HEK293 (cell line): ENCODE measurements around the gene DENND1A.

Source experiments
- CTCF ChIA-PET: fragments of 350-600 bp; formaldehyde crosslinking; extraction: SDS; loops from one replicate; lab custom pipeline; 2021; ENCODE audit warnings: antibody characterized with exemption; lab: Yijun Ruan, JAX
- POLR2A ChIA-PET: fragments of 300-600 bp; formaldehyde crosslinking; extraction: SDS; loops from one replicate; lab custom pipeline; 2020; ENCODE audit warnings: antibody characterized with exemption, inconsistent platforms; lab: Yijun Ruan, JAX
- H3K27ac ChIP-seq: fragments of 200-500 bp; sonication (Bioruptor generic); 2 replicates; pipeline ENCODE4 v1.5.1; 2014; ENCODE audit warnings: low read depth, low read length, control low read depth, inconsistent platforms; ENCODE audit errors: extremely low read depth
- H3K36me3 ChIP-seq, 2 experiments: fragments of 200-500 bp in 1 of 2; sonication (Bioruptor generic) in 1 of 2; 1 replicate in 1 of 2; 2 replicates in 1 of 2; pipeline ENCODE4 v1.5.1; 2014 to 2017; ENCODE audit warnings: inconsistent platforms in 2 of 2, low read length in 2 of 2; ENCODE audit not compliant: control insufficient read depth in 2 of 2, insufficient read depth in 1 of 2
- H3K4me1 ChIP-seq: fragments of 200-500 bp; sonication (Bioruptor generic); 2 replicates; pipeline ENCODE4 v1.5.1; 2014; ENCODE audit warnings: mild to moderate bottlenecking, low read length, inconsistent platforms; ENCODE audit not compliant: control insufficient read depth, insufficient read depth
- H3K4me3 ChIP-seq: 2 replicates; pipeline ENCODE4 v1.5.1; 2011; ENCODE audit warnings: low read depth, mild to moderate bottlenecking, control low read depth, low read length, moderate library complexity
- H3K9me3 ChIP-seq: fragments of 200-500 bp; sonication (Bioruptor generic); 2 replicates; pipeline ENCODE4 v1.5.1; 2014; ENCODE audit warnings: low read depth, low read length, inconsistent platforms; ENCODE audit not compliant: control insufficient read depth, insufficient read depth
- KLF10 ChIP-seq: fragments of 450-650 bp; IDR thresholded peaks from 2 replicates; pipeline ENCODE4 v1.5.1; 2018; ENCODE audit warnings: missing biosample characterization, mild to moderate bottlenecking, missing genetic modification characterization
- KLF8 ChIP-seq: fragments of 450-650 bp; formaldehyde crosslinking; IDR thresholded peaks from 2 replicates; pipeline ENCODE4 v1.5.1; 2016; ENCODE audit warnings: missing biosample characterization, missing genetic modification characterization
- MYNN ChIP-seq: fragments of 450-650 bp; formaldehyde crosslinking; IDR thresholded peaks from 2 replicates; pipeline ENCODE4 v1.5.1; 2016; ENCODE audit warnings: missing biosample characterization, missing genetic modification characterization, borderline replicate concordance
- SCRT1 ChIP-seq: fragments of 450-650 bp; formaldehyde crosslinking; IDR thresholded peaks from 2 replicates; pipeline ENCODE4 v1.5.1; 2016; ENCODE audit warnings: missing biosample characterization, missing genetic modification characterization, borderline replicate concordance
- ZFP37 ChIP-seq: fragments of 450-650 bp; formaldehyde crosslinking; IDR thresholded peaks from 2 replicates; pipeline ENCODE4 v1.5.1; 2016; ENCODE audit warnings: missing biosample characterization, missing genetic modification characterization
- ZNF10 ChIP-seq: fragments of 450-650 bp; formaldehyde crosslinking; IDR thresholded peaks from 2 replicates; pipeline ENCODE4 v1.5.1; 2017; ENCODE audit warnings: missing biosample characterization, missing genetic modification characterization
- ZNF140 ChIP-seq: fragments of 450-650 bp; formaldehyde crosslinking; IDR thresholded peaks from 2 replicates; pipeline ENCODE4 v1.5.1; 2016; ENCODE audit warnings: missing biosample characterization, missing genetic modification characterization
- ZNF175 ChIP-seq: fragments of 450-650 bp; formaldehyde crosslinking; IDR thresholded peaks from 2 replicates; pipeline ENCODE4 v1.5.1; 2016; ENCODE audit warnings: missing biosample characterization, missing genetic modification characterization
- ZNF274 ChIP-seq, 2 experiments: fragments of 200-500 bp in 1 of 2; fragments of 450-650 bp in 1 of 2; sonication (Bioruptor generic) in 1 of 2; formaldehyde crosslinking in 1 of 2; IDR thresholded peaks; 2 replicates each; pipeline versions ENCODE4 v1.5.1 to v1.6.1; 2014 to 2016; ENCODE audit warnings: borderline replicate concordance in 1 of 2, inconsistent platforms in 1 of 2, low read length in 1 of 2, missing biosample characterization in 1 of 2, missing genetic modification characterization in 1 of 2
- ZNF302 ChIP-seq: fragments of 450-650 bp; formaldehyde crosslinking; IDR thresholded peaks from 2 replicates; pipeline ENCODE4 v1.5.1; 2016; ENCODE audit warnings: missing biosample characterization, missing genetic modification characterization, low read depth
- ZNF37A ChIP-seq: fragments of 450-650 bp; IDR thresholded peaks from 2 replicates; pipeline ENCODE4 v1.5.1; 2018; ENCODE audit warnings: missing biosample characterization, missing genetic modification characterization
- ZNF391 ChIP-seq: fragments of 450-650 bp; formaldehyde crosslinking; IDR thresholded peaks from 2 replicates; pipeline ENCODE4 v1.5.1; 2016; ENCODE audit warnings: low read depth, missing biosample characterization, missing genetic modification characterization, borderline replicate concordance
- ZNF626 ChIP-seq: fragments of 450-650 bp; sonication (Bioruptor Pico); formaldehyde crosslinking; IDR thresholded peaks from 2 replicates; pipeline ENCODE4 v1.5.1; 2018; ENCODE audit warnings: missing biosample characterization, missing genetic modification characterization, inconsistent platforms
- ZNF777 ChIP-seq: fragments of 450-650 bp; formaldehyde crosslinking; IDR thresholded peaks from 2 replicates; pipeline ENCODE4 v1.5.1; 2017; ENCODE audit warnings: missing biosample characterization, missing genetic modification characterization, borderline replicate concordance
- TF ChIP-seq, protein P1 (sequence below): fragments of 450-650 bp; formaldehyde crosslinking; IDR thresholded peaks from 2 replicates; pipeline ENCODE4 v1.5.1; 2017; ENCODE audit warnings: missing biosample characterization, missing genetic modification characterization
- TF ChIP-seq, protein P2 (sequence below): fragments of 450-650 bp; formaldehyde crosslinking; IDR thresholded peaks from 2 replicates; pipeline ENCODE4 v1.5.1; 2016; ENCODE audit warnings: missing biosample characterization, missing genetic modification characterization, low read depth
- TF ChIP-seq, protein P3 (sequence below): fragments of 450-650 bp; formaldehyde crosslinking; IDR thresholded peaks from 2 replicates; pipeline ENCODE4 v1.5.1; 2017; ENCODE audit warnings: missing biosample characterization, mild to moderate bottlenecking, missing genetic modification characterization, moderate library complexity
- TF ChIP-seq, protein P4 (sequence below): fragments of 450-650 bp; formaldehyde crosslinking; IDR thresholded peaks from 2 replicates; pipeline ENCODE4 v1.5.1; 2016; ENCODE audit warnings: missing biosample characterization, missing genetic modification characterization, borderline replicate concordance
- TF ChIP-seq, protein P5 (sequence below): fragments of 450-650 bp; formaldehyde crosslinking; IDR thresholded peaks from 2 replicates; pipeline ENCODE4 v1.5.1; 2016; ENCODE audit warnings: missing biosample characterization, missing genetic modification characterization
- TF ChIP-seq, protein P6 (sequence below): fragments of 450-650 bp; formaldehyde crosslinking; IDR thresholded peaks from 2 replicates; pipeline ENCODE4 v1.5.1; 2016; ENCODE audit warnings: missing biosample characterization, missing genetic modification characterization

DENND1A gene

DNA sequence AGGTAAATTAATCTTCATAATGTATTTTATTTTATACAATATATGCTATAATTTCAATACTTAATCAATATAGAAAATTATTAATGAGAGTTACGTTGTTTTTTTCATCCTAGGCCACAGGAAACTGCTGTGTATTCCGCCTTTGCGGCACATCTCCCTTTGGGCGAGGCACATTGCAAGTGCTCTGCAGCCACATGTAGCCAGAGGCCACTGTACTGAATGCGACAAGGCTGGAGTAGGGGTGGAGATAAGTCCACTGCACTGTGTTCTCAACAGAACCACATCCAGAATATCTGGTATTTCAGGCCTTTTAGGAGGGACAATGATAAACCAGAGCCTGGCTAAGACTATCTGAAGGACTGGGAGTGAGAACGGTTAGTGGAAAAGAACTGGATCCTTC is 439.2 kb downstream of the DENND1A start:
- H3K36me3 ChIP-seq = no peaks in the 10 kb centered on the region
- H3K27ac ChIP-seq = no peak overlapping the region
- TF ChIP-seq KLF10 = no peak
- TF ChIP-seq ZNF274 (IDR thresholded peaks at IDR 0.05; ENCODE audit: low read length) = no peak
- no peak for TF ChIP-seq ZNF274 (tag by site-specific recombination; IDR thresholded peaks at IDR 0.05; ENCODE audit: borderline replicate concordance)
- TF ChIP-seq, protein P1, sequence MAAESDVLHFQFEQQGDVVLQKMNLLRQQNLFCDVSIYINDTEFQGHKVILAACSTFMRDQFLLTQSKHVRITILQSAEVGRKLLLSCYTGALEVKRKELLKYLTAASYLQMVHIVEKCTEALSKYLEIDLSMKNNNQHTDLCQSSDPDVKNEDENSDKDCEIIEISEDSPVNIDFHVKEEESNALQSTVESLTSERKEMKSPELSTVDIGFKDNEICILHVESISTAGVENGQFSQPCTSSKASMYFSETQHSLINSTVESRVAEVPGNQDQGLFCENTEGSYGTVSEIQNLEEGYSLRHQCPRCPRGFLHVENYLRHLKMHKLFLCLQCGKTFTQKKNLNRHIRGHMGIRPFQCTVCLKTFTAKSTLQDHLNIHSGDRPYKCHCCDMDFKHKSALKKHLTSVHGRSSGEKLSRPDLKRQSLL (tag by site-specific recombination) = no peak
- no peak for TF ChIP-seq ZNF140
- no peak for TF ChIP-seq ZNF777 (tag by site-specific recombination)
- no peak for TF ChIP-seq ZNF175
- TF ChIP-seq ZFP37 = no peak
- TF ChIP-seq ZNF302 (tag by site-specific recombination) = no peak
- TF ChIP-seq, protein P2, sequence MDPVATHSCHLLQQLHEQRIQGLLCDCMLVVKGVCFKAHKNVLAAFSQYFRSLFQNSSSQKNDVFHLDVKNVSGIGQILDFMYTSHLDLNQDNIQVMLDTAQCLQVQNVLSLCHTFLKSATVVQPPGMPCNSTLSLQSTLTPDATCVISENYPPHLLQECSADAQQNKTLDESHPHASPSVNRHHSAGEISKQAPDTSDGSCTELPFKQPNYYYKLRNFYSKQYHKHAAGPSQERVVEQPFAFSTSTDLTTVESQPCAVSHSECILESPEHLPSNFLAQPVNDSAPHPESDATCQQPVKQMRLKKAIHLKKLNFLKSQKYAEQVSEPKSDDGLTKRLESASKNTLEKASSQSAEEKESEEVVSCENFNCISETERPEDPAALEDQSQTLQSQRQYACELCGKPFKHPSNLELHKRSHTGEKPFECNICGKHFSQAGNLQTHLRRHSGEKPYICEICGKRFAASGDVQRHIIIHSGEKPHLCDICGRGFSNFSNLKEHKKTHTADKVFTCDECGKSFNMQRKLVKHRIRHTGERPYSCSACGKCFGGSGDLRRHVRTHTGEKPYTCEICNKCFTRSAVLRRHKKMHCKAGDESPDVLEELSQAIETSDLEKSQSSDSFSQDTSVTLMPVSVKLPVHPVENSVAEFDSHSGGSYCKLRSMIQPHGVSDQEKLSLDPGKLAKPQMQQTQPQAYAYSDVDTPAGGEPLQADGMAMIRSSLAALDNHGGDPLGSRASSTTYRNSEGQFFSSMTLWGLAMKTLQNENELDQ (tag by site-specific recombination) = no peak
- no peak for TF ChIP-seq MYNN
- TF ChIP-seq, protein P3, sequence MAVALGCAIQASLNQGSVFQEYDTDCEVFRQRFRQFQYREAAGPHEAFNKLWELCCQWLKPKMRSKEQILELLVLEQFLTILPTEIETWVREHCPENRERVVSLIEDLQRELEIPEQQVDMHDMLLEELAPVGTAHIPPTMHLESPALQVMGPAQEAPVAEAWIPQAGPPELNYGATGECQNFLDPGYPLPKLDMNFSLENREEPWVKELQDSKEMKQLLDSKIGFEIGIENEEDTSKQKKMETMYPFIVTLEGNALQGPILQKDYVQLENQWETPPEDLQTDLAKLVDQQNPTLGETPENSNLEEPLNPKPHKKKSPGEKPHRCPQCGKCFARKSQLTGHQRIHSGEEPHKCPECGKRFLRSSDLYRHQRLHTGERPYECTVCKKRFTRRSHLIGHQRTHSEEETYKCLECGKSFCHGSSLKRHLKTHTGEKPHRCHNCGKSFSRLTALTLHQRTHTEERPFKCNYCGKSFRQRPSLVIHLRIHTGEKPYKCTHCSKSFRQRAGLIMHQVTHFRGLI (tag by site-specific recombination) = no peak
- TF ChIP-seq, all 188 proteins: peak for 0
- ChIA-PET CTCF (no interaction called here), POLR2A (no interaction called here)
- Histone ChIP-seq H3K9me3 (no peaks in the 10 kb centered on the region), H3K4me1 (no peaks in the 10 kb centered on the region), H3K4me3 (no peak overlapping the region)

DNA sequence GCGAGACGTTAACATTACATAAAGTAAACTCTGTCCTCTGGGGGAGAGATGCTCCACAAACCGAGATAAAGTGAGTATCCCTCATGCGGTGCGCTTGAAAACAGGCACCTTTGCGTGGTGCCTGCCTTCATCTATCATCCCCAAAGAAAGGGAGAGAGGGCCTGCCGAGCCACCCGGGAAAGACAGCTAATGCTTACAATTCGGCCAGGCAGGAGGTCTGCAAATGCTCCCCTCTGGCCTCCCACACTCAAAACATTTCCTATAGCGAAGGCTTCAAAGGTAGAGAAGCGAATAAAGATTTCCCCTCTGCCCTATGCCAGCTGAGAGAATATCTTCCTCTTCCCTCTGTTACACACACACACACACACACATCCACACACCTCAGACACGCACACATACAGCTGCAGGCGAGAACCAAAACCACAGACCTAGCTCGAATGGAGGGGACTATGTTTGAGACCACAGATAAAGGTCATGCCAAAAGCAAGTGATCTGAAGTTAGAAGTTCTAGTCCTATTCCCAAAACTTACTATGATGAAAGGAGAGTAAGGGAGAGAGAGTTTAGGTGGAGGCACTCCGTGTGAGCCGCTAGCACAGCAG is 441.1 kb downstream of the DENND1A start:
- ChIA-PET POLR2A (no interaction called here), CTCF (interaction anchor here (0.6 kb wide), 1 partner anchor 20 kb away, joined by 3 read pairs; no protein-coding TSS in a partner anchor)
- H3K27ac ChIP-seq = no peak overlapping the region
- no peaks in the 10 kb centered on the region for H3K36me3 ChIP-seq
- no peak overlapping the region for H3K4me3 ChIP-seq
- no peaks in the 10 kb centered on the region for H3K9me3 ChIP-seq
- H3K4me1 ChIP-seq = no peaks in the 10 kb centered on the region
- TF ChIP-seq, protein P4, sequence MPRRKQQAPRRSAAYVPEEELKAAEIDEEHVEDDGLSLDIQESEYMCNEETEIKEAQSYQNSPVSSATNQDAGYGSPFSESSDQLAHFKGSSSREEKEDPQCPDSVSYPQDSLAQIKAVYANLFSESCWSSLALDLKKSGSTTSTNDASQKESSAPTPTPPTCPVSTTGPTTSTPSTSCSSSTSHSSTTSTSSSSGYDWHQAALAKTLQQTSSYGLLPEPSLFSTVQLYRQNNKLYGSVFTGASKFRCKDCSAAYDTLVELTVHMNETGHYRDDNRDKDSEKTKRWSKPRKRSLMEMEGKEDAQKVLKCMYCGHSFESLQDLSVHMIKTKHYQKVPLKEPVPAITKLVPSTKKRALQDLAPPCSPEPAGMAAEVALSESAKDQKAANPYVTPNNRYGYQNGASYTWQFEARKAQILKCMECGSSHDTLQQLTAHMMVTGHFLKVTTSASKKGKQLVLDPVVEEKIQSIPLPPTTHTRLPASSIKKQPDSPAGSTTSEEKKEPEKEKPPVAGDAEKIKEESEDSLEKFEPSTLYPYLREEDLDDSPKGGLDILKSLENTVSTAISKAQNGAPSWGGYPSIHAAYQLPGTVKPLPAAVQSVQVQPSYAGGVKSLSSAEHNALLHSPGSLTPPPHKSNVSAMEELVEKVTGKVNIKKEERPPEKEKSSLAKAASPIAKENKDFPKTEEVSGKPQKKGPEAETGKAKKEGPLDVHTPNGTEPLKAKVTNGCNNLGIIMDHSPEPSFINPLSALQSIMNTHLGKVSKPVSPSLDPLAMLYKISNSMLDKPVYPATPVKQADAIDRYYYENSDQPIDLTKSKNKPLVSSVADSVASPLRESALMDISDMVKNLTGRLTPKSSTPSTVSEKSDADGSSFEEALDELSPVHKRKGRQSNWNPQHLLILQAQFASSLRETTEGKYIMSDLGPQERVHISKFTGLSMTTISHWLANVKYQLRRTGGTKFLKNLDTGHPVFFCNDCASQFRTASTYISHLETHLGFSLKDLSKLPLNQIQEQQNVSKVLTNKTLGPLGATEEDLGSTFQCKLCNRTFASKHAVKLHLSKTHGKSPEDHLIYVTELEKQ = no peak
- TF ChIP-seq KLF8 (tag by site-specific recombination) (no peak), ZNF37A (tag by site-specific recombination) (no peak), SCRT1 (tag by site-specific recombination) (no peak), ZNF391 (tag by site-specific recombination) (no peak), ZNF10 (tag by site-specific recombination) (no peak), ZNF626 (tag by site-specific recombination) (no peak)
- TF ChIP-seq, protein P5, sequence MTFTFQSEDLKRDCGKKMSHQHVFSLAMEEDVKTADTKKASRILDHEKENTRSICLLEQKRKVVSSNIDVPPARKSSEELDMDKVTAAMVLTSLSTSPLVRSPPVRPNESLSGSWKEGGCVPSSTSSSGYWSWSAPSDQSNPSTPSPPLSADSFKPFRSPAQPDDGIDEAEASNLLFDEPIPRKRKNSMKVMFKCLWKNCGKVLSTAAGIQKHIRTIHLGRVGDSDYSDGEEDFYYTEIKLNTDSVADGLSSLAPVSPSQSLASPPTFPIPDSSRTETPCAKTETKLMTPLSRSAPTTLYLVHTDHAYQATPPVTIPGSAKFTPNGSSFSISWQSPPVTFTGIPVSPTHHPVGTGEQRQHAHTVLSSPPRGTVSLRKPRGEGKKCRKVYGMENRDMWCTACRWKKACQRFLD (tag by site-specific recombination) = no peak
- TF ChIP-seq, protein P6, sequence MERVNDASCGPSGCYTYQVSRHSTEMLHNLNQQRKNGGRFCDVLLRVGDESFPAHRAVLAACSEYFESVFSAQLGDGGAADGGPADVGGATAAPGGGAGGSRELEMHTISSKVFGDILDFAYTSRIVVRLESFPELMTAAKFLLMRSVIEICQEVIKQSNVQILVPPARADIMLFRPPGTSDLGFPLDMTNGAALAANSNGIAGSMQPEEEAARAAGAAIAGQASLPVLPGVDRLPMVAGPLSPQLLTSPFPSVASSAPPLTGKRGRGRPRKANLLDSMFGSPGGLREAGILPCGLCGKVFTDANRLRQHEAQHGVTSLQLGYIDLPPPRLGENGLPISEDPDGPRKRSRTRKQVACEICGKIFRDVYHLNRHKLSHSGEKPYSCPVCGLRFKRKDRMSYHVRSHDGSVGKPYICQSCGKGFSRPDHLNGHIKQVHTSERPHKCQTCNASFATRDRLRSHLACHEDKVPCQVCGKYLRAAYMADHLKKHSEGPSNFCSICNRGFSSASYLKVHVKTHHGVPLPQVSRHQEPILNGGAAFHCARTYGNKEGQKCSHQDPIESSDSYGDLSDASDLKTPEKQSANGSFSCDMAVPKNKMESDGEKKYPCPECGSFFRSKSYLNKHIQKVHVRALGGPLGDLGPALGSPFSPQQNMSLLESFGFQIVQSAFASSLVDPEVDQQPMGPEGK (tag by site-specific recombination) = no peak
- TF ChIP-seq, protein P3 (tag by site-specific recombination) = no peak
